Measurements from ENCODE around the gene MRPL32. TPM values are rescaled to one million over a fixed set of nuclear protein-coding genes. Genes with fewer than 3 reads are reported as not detected.

Gene MRPL32
- total RNA-seq, 1 experiment from 2014 or later = 101 TPM

DNA sequence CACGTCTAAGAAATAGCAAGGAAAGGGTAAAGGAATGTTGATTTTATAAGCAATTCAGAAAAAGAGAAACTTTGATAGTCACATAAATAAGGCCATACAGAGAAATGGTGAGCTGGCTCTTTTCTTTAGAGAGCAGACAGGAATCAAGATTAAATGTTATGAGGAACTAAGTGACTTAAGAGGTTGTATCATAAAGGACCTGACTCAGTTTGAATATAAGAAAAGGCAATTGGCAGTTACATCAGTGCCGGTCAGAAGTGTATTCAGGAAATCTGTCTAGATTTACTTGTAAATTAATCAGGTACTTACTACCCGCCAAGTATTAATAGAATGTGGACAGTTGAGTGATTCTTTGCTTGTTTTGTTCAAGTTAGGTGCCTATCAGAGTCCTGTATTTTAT, 2.1 kb downstream of the MRPL32 start:
- Histone ChIP-seq H2BK12ac (ENCODE audit: insufficient read length, low read depth, low read length) (no peak overlapping the region), H3K79me2 (ENCODE audit: insufficient read depth, low read length) (peaks cover 39% of the 10 kb centered on the region), H3K4me1 (ENCODE audit: insufficient read depth, low read length) (no peaks in the 10 kb centered on the region), H3K14ac (ENCODE audit: insufficient read depth, low read length) (no peak overlapping the region), H3K27ac (ENCODE audit: insufficient read length, low read depth, low read length) (no peak overlapping the region), H3K9me3 (ENCODE audit: control insufficient read depth, low read depth, low read length) (no peaks in the 10 kb centered on the region), H2AFZ (ENCODE audit: low read length) (no peak overlapping the region), H4K20me1 (ENCODE audit: control insufficient read depth, insufficient read depth, insufficient read length) (no peaks in the 10 kb centered on the region), H4K91ac (ENCODE audit: insufficient read length, low read depth, low read length) (no peak overlapping the region), H3K23me2 (ENCODE audit: insufficient read length, low read depth, low read length, poor library complexity, severe bottlenecking) (peaks cover 11% of the 10 kb centered on the region), H3T11ph (ENCODE audit: low read length) (no peak overlapping the region), H2BK120ac (ENCODE audit: low read depth, low read length, poor library complexity, severe bottlenecking) (no peak overlapping the region), H3K18ac (ENCODE audit: insufficient read length, low read depth, low read length) (no peak overlapping the region), H3K23ac (ENCODE audit: insufficient read length, low read depth, low read length) (no peak overlapping the region), H3K4me2 (ENCODE audit: insufficient read depth, insufficient read length, low read length) (no peak overlapping the region), H3K9ac (ENCODE audit: extremely low read depth, insufficient read length, low read length) (no peak overlapping the region), H2BK15ac (ENCODE audit: low read depth, low read length) (no peak overlapping the region), H2BK5ac (ENCODE audit: insufficient read length, low read length) (no peak overlapping the region), H3K4ac (ENCODE audit: low read depth, low read length) (no peak overlapping the region), H4K8ac (replicated peaks; ENCODE audit: insufficient read length, low read depth, low read length) (no peak overlapping the region), H4K5ac (ENCODE audit: insufficient read length, low read depth, low read length) (no peak overlapping the region), H2BK20ac (ENCODE audit: low read depth, low read length, poor library complexity, severe bottlenecking) (no peak overlapping the region), H3K56ac (ENCODE audit: insufficient read length, low read depth, low read length) (no peak overlapping the region), H3K79me1 (ENCODE audit: insufficient read depth, low read depth, low read length, poor library complexity, severe bottlenecking) (no peaks in the 10 kb centered on the region), H2AK5ac (ENCODE audit: insufficient read length, low read length) (no peak overlapping the region), H3K27me3 (ENCODE audit: insufficient read depth, low read length) (no peaks in the 10 kb centered on the region)
- peaks cover 15 to 52% (median 41%) of the 10 kb centered on the region in 3 experiments for H3K36me3 Mint-ChIP-seq (ENCODE audit: insufficient read depth in 1 of 3, low read depth in 3 of 3)
- peaks cover 11 to 13% of the 10 kb centered on the region in 2 experiments for H3K4me1 Mint-ChIP-seq
- peaks cover 0 to 3% of the 10 kb centered on the region in 2 experiments; a peak in 1 of 5 replicates for H3K9me3 Mint-ChIP-seq
- DNase-seq = no peak
- no CpG with 5 or more reads among the region's 3 CpGs for WGBS (ENCODE audit: extremely low coverage, insufficient read length, low lambda C conversion rate)
- peak overlapping the region; percentile 63 to 97; a peak in 4 of 5 replicates for H3K4me3 Mint-ChIP-seq
- TF ChIP-seq, protein P1, sequence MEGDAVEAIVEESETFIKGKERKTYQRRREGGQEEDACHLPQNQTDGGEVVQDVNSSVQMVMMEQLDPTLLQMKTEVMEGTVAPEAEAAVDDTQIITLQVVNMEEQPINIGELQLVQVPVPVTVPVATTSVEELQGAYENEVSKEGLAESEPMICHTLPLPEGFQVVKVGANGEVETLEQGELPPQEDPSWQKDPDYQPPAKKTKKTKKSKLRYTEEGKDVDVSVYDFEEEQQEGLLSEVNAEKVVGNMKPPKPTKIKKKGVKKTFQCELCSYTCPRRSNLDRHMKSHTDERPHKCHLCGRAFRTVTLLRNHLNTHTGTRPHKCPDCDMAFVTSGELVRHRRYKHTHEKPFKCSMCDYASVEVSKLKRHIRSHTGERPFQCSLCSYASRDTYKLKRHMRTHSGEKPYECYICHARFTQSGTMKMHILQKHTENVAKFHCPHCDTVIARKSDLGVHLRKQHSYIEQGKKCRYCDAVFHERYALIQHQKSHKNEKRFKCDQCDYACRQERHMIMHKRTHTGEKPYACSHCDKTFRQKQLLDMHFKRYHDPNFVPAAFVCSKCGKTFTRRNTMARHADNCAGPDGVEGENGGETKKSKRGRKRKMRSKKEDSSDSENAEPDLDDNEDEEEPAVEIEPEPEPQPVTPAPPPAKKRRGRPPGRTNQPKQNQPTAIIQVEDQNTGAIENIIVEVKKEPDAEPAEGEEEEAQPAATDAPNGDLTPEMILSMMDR (conservative IDR thresholded peaks at IDR 0.05) = no peak
- no peak overlapping the region for H3K27ac Mint-ChIP-seq
- H3K27me3 Mint-ChIP-seq (ENCODE audit: low read depth) = 0 out of 2 replicates have a peak, but pooled peaks cover 2% of the 10 kb centered on the region

Data from H9 (cell line).